LHCN-M2 (cell line): ENCODE measurements around the gene LTB. TPM values are rescaled to one million over a fixed set of nuclear protein-coding genes. Genes with fewer than 3 reads are reported as not detected.

ENCODE experiments used
- DNase-seq: peaks from one replicate; pipeline ENCODE4 v3.0.0-alpha.2; 2012; ENCODE audit warnings: low read depth
- total RNA-seq: library from RNA; depleted of rRNA; stranded (reverse); fragments of >200 nt; gene quantifications from 2 replicates; pipeline ENCODE4 v1.2.3, GENCODE V29; 2014; rRNA removed

LTB gene
- total RNA-seq, 1 experiment from 2014 or later, result not detected

DNA sequence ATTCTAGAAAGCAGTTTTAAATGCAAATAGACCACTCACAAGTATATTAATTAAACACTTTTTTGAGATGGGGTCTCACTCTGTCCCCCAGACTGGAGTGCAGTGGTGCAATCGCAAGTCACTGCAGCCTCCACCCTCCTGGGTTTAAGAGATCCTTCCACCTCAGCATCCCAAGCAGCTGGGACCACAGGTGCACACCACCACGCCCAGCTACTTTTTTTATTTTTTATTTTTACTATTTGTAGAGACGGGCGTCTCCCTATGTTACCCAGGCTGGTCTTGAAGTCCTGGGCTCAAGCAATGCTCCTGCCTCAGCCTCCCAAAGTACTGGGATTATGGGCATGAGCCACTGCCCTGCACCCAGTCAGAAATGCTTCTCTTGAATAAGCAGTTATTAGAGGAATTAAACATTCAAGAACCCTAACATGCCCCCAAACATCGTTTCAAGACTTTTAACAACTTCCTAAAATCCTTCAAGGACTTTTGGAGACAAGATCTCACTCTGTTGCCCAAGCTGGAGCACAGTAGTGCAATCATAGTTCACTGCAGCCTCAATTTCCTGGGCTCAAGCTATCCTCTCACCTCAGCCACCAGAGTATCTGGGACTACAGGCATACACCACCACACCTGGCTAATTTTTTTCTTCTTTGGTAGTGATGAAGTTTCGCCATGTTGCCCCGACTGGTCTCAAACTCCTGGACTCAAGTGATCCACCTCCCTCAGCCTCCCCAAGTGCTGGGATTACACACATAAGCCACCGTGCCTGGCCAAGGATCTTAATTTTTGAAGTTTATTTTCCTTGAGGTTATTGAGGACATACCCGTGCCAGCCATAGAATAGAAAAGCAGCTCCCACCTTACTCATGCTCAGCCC, 50.2 kb downstream of the LTB start:
- no peak for DNase-seq

DNA sequence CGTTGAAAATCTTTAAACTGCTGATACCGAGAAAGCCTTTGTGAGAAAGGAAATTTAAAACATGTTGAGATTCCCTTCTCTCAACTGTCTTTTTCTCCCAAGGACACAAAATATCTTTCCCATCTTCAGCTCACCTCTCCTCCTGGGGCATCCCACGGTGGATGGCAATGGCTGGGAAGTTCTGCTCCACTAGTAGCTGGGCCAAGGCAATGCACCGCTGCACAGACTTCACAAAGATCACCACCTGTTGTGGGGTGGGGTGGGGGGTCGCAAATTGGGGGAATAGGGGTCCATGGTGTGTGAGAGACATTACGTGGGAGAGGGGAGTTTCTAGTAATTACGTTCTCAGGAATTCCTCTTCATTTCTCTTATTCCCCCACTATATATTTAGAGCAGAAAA, 51.1 kb downstream of the LTB start:
- no peak for DNase-seq

DNA sequence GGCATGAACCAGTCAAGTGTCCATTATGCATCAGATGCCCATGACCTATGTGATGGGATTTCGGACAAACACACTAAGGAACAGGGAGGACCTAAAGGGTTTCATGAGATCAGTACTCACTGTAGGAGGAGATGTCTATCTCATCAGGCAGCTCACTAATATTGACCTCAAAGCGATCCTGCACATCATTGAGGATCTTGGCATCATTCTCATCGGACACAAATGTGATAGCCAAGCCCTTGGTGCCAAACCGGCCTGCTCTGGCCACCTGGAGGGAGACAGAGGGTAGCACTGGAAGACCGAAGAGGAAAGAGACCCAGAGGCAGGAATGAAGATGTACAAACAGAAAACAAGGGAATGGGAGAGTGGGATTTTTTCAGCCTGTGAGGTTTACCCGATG, 51.6 kb downstream of the LTB start:
- no peak for DNase-seq

Other genes starting within 250 kb of the LTB start
- 47.6 and 58.7 TPM in 2 replicates for gene HLA-B, start 225.2 kb downstream of the LTB start, total RNA-seq
- gene MICA, start 178.8 kb downstream of the LTB start, total RNA-seq, result 23.5 and 27.8 TPM in 2 replicates
- 10.6 and 13.0 TPM in 2 replicates for gene MICB, start 84.3 kb downstream of the LTB start, total RNA-seq
- gene MCCD1, start 53.5 kb downstream of the LTB start, total RNA-seq, result not detected in 2 replicates
- 402 and 452 TPM in 2 replicates for gene DDX39B, start 40.4 kb downstream of the LTB start, total RNA-seq
- 3.1 and 3.3 TPM in 2 replicates for gene ATP6V1G2, start 35.8 kb downstream of the LTB start, total RNA-seq
- 21.2 and 26.8 TPM in 2 replicates for gene NFKBIL1, start 34.8 kb downstream of the LTB start, total RNA-seq
- not detected in 2 replicates for gene LTA, start 10.1 kb downstream of the LTB start, total RNA-seq
- gene TNF, start 6.9 kb downstream of the LTB start, total RNA-seq, result not detected in 2 replicates
- not detected in 2 replicates for gene LST1, start 3.9 kb upstream of the LTB start, total RNA-seq
- gene NCR3, start 10.6 kb upstream of the LTB start, total RNA-seq, result not detected in 2 replicates
- not detected in 2 replicates for gene AIF1, start 32.8 kb upstream of the LTB start, total RNA-seq
- gene PRRC2A, start 38.3 kb upstream of the LTB start, total RNA-seq, result 75.9 and 81.7 TPM in 2 replicates
- 180 and 219 TPM in 2 replicates for gene BAG6, start 70.2 kb upstream of the LTB start, total RNA-seq
- gene APOM, start 73.5 kb upstream of the LTB start, total RNA-seq, result 3.9 and 4.4 TPM in 2 replicates
- gene C6orf47, start 78.4 kb upstream of the LTB start, total RNA-seq, result 30.0 and 31.3 TPM in 2 replicates
- gene GPANK1, start 82.6 kb upstream of the LTB start, total RNA-seq, result 28.5 and 31.2 TPM in 2 replicates
- 292 and 320 TPM in 2 replicates for gene CSNK2B, start 83.7 kb upstream of the LTB start, total RNA-seq
- gene LY6G5B, start 87.6 kb upstream of the LTB start, total RNA-seq, result 2.4 and 4.0 TPM in 2 replicates
- 1.4 and 3.2 TPM in 2 replicates for gene LY6G5C, start 98.6 kb upstream of the LTB start, total RNA-seq
- 45.8 and 50.5 TPM in 2 replicates for gene ABHD16A, start 120.9 kb upstream of the LTB start, total RNA-seq
- not detected in 2 replicates for gene LY6G6F, start 124.4 kb upstream of the LTB start, total RNA-seq
- gene LY6G6D, start 132.9 kb upstream of the LTB start, total RNA-seq, result not detected in 2 replicates
- 0.51 TPM in 1 of 2 replicates, not detected in the other for gene LY6G6C, start 139.3 kb upstream of the LTB start, total RNA-seq
- gene MPIG6B, start 140.9 kb upstream of the LTB start, total RNA-seq, result not detected in 2 replicates
- gene DDAH2, start 146.9 kb upstream of the LTB start, total RNA-seq, result 78.4 and 85.8 TPM in 2 replicates
- 771 and 894 TPM in 2 replicates for gene CLIC1, start 154.1 kb upstream of the LTB start, total RNA-seq
- gene MSH5, start 157.6 kb upstream of the LTB start, total RNA-seq, result 13.2 and 16.5 TPM in 2 replicates
- 1.5 and 2.7 TPM in 2 replicates for gene SAPCD1, start 180.2 kb upstream of the LTB start, total RNA-seq
- gene VWA7, start 194.9 kb upstream of the LTB start, total RNA-seq, result not detected in 2 replicates
- gene VARS1, start 213.3 kb upstream of the LTB start, total RNA-seq, result 63.2 and 68.7 TPM in 2 replicates
- gene LSM2, start 224.5 kb upstream of the LTB start, total RNA-seq, result 78.7 and 88.2 TPM in 2 replicates
- 0.71 and 1.5 TPM in 2 replicates for gene HSPA1L, start 232.9 kb upstream of the LTB start, total RNA-seq
- 98.9 and 101 TPM in 2 replicates for gene HSPA1A, start 233.1 kb upstream of the LTB start, total RNA-seq
- 86.1 and 92.2 TPM in 2 replicates for gene HSPA1B, start 245.3 kb upstream of the LTB start, total RNA-seq